GM10266 (cell line): ENCODE data around the gene OXT.
"Not testable (repeated sequence)": the region's sequence is repeated elsewhere in the genome, so short reads cannot be mapped to it uniquely, and the experiment has no call there.

ENCODE experiments used
- DNase-seq: peaks from one replicate; pipeline ENCODE4 v3.0.0; 2012; ENCODE audit errors: extremely low spot score
- CTCF ChIP-seq: IDR thresholded peaks from 2 replicates; pipeline ENCODE4 v1.5.1; 2012; ENCODE audit warnings: mild to moderate bottlenecking, low read depth; ENCODE audit not compliant: control insufficient read depth, insufficient read depth; ENCODE audit errors: missing control alignments

The OXT gene

GRCh38 chr20:3045042-3045815, 26.2 kb upstream of the OXT start:
- peak; percentile 87 for DNase-seq
- no peak for TF ChIP-seq CTCF

GRCh38 chr20:3045816-3046676, 25.4 kb upstream of the OXT start, which contains the start of gene MRPS26:
TSS of gene MRPS26 (plus strand) at chr20:3046052. CDS start at chr20:3046069, 17 bp downstream.
- DNase-seq, result peak; percentile 96
- no peak for TF ChIP-seq CTCF

GRCh38 chr20:3046677-3047462, 24.6 kb upstream of the OXT start:
- DNase-seq, result no peak
- no peak for TF ChIP-seq CTCF

DNA sequence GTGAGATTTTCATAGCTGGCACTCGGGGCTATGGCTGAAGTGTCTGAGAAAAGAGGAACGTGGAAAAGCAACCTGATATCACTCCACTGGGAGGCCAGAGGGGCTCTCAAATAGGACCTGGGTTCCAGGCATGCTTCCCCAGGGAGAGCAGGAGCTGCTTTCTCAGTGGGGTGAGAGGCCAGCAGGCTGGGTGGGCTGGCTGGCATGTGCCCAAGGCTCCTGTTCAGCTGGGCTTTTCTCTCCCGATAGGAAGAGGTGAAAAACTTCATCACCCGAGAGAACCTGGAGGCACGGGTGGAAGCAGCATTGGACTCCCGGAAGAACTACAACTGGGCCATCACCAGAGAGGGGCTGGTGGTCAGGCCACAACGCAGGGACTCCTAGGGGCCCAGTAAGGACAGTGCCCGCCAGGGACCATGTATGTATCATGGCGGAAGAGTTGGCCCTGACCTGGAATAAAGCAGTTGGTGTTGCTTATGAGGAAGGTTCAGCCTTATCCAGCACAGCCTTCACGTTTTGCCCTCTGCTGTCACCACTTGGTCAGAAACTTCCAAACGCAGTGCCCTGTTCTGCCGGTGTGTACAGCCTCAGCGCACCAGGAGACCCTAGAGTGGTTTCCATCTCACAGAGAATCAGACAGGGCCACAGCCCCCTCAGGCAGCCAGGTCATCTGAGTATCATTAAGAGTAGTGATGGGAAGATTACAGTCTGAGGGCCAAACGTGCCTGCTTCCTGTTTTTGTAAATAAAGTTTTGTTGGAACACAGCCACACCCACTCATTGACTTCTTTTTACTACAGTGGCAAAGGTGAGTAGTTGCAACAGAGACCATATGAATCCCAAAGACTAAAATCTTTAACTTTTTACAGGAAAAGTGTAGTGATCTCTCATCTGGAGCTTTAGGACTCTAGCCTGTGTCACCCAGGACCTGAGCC, 23.7 kb upstream of the OXT start:
- no peak for DNase-seq
- no peak for TF ChIP-seq CTCF

DNA sequence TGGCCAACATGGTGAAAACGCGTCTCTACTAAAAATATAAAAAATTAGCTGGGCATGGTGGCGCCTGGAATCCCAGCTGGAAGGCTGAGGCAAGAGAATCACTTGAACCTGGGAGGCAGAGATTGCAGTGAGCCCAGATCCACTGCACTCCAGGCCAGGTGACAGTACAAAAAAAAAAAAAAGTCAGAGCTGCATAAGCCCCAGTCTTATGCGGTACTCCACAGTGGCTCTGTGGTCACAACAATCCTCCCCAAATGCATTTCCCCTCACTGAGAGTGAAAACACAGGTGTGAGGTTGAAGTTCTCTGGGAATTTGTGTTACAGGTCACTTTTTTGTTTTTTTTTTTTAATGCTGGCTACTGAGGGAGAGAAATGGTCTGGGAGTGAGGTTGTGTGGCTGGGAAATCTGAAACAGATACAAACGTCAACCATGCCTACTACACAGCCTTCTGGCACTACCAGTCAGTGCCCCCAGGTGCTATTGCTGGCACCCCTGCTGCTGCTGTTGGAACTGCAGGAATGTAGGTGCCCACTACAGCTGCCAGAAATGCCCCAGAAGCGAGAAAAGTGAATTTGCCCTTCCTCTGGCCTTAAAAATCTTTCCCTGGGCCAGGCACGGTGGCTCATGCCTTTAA, 19.9 kb upstream of the OXT start:
- TF ChIP-seq CTCF, result no peak
- no peak for DNase-seq

DNA sequence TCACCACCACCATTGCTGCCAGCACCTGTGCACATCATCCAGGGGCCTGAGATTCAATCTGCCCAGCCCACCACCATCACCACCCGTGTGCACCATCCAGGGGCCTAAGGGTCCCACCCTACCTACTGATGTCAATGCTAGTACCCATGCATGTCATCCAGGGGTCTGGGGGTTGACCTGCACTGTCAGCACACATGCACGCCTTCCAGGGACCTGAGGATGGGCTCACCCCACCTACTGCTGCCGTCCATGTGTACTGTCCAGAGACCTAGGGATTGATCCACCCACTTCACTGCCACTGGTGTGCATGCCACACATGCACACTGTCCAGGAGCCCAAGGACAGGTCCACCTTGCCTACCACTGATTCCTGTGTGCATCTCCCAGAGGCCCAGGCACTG, 11.9 kb upstream of the OXT start:
- no peak for DNase-seq
- TF ChIP-seq CTCF, result no peak

- not testable (repeated sequence) for DNase-seq
Measured at GRCh38 chr20:3064119-3064518, 7.3 kb upstream of the OXT start.
